VCaP (cell line): ENCODE data around the gene LCMT1.
"Not testable (repeated sequence)": the region's sequence is repeated elsewhere in the genome, so short reads cannot be mapped to it uniquely, and the experiment has no call there.

Source experiments
- H3K27ac ChIP-seq: fragments of 450-650 bp; 2 replicates; pipeline ENCODE4 v1.5.1; 2017
- CTCF ChIP-seq: fragments of 450-650 bp; conservative IDR thresholded peaks from 2 replicates; pipeline ENCODE4 v1.5.1; 2017; ENCODE audit warnings: mild to moderate bottlenecking, moderate library complexity

The LCMT1 gene

GRCh38 chr16:25111403-25112166 is at the start of gene LCMT1:
Gene LCMT1 (plus strand): TSS chr16:25111742. CDS start chr16:25111884, 142 bp downstream.
- H3K27ac ChIP-seq: peak within 1 kb of the TSS; percentile 56; the same call in 1 of the 2 replicates
- TF ChIP-seq CTCF: no peak

- H3K27ac ChIP-seq: no peak overlapping the region
- TF ChIP-seq CTCF: no peak
Observed at GRCh38 chr16:25063102-25063501, 48.4 kb upstream of the LCMT1 start.

GRCh38 chr16:25063865-25064264 is 47.7 kb upstream of the LCMT1 start:
- no peak for TF ChIP-seq CTCF
- no peak overlapping the region for H3K27ac ChIP-seq

- not testable (repeated sequence) for H3K27ac ChIP-seq
Observed at GRCh38 chr16:25064281-25064680, 47.3 kb upstream of the LCMT1 start.

- no peak overlapping the region for H3K27ac ChIP-seq
- TF ChIP-seq CTCF: no peak
Observed at GRCh38 chr16:25064937-25065336, 46.6 kb upstream of the LCMT1 start.

GRCh38 chr16:25065899-25066298 is 45.6 kb upstream of the LCMT1 start:
- peak overlapping the region; percentile 43; the same call in 1 of the 2 replicates for H3K27ac ChIP-seq
- no peak for TF ChIP-seq CTCF

- TF ChIP-seq CTCF: no peak
- peak overlapping the region; percentile 43; the same call in 1 of the 2 replicates for H3K27ac ChIP-seq
Observed at GRCh38 chr16:25066426-25066746, 45.2 kb upstream of the LCMT1 start.
